SW480 (cell line): Measurements from ENCODE around the gene MOV10L1.
"Not testable (repeated sequence)": the region's sequence is repeated elsewhere in the genome, so short reads cannot be mapped to it uniquely, and the experiment has no call there.

Experiments used
- DNase-seq: peaks from one replicate; pipeline ENCODE4 v3.0.0-alpha.2; 2016; ENCODE audit warnings: low spot score

The MOV10L1 gene

DNA sequence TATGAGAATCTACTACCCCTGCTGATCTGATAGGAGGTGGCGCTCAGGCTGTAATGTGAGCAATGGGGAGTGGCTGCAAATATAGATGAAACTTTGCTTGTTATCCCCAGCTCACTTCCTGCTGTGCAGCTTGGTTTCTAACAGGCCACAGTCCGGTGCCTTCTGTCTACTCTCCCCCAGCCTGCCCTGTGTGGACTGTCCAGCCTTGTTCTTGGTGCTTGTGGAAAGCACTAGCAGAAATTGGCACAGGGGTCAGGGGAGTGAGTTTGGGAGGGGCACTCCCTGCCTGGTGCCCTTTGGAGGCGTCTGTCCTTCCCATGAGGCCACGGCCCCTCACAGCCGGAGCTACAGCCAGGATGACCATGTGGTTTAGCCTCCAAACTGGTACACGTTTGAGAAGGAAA lies 14.3 kb downstream of the MOV10L1 start:
- DNase-seq, result no peak

DNA sequence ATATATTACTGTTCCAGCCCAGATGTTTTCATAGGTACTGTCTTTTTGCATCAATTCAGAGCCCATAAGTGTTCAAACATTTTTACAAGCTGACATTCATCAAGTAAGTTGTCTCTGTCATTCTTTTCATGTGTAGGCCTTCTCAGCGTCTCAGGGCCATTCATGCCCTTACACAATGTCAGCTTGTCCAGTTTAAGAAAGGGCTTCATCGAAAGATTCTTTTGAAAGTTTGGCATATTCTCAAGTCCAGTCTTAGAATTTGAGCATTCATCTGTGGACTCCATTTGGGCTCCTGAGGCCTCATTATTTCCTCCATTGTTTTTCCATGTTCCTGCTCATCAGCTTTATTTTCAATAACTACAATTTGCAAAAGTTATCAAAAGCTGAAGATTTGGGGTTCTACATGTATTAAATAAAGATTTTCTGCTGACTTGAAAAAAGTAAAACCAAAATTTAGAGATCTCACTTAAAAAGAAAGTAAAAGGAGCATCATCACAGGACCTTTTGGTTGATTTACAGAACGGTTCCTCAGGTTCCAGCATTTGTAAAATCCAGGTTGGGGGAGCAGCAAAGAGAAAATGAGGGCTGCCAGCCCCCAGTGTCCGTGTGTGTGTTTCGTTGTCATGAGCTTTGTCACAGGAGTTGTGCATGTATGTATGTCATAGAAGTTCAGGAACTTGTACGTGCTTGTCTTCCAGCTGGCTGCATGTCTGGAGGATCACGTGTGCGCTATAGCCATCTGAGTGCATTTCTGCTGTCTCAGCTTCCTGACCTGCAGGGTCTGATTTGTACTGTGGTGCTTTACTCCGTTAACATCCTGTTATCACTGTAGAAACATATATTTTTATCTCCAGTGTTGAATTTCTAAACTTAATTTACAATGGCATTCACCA lies 15.6 kb downstream of the MOV10L1 start:
- DNase-seq, result no peak

DNA sequence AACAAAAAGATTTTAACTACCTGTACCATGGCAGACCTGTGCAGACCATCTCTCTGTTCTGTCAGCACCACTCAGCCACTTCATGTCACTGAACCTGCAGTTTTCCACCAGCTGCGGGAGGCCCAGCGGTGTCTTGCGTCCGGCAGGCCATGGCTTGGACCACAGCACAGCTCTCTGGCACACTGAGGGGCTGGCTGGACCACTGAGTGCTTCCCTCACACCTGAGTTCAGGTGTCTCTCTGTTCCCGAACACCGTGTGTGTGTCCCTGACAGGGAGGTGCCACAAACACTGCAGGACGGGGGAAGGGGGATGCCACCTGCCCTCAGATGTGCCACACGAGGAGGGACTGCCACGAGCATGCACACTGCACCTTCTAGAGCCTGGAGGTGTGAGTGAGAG lies 17.7 kb downstream of the MOV10L1 start:
- no peak for DNase-seq

DNA sequence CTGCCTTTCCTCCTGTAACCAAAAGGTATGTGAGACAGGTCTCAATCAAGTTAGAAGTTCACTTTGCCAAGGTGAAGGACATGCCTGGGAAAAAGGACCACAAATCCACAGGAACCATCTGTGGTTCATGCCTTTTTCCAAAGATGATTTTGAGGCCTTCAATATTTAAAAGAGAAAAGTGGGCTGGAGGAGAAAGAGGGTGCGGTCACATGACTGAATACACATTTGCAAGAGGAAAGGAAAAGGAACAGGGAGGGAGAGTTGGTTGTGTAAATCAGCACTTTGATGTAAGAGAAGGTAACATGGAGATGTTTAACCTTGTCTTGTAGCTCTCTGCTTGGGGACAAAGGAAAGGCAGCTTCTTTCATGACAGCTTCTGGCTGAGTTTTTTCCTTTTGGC lies 21.2 kb downstream of the MOV10L1 start:
- no peak for DNase-seq

DNA sequence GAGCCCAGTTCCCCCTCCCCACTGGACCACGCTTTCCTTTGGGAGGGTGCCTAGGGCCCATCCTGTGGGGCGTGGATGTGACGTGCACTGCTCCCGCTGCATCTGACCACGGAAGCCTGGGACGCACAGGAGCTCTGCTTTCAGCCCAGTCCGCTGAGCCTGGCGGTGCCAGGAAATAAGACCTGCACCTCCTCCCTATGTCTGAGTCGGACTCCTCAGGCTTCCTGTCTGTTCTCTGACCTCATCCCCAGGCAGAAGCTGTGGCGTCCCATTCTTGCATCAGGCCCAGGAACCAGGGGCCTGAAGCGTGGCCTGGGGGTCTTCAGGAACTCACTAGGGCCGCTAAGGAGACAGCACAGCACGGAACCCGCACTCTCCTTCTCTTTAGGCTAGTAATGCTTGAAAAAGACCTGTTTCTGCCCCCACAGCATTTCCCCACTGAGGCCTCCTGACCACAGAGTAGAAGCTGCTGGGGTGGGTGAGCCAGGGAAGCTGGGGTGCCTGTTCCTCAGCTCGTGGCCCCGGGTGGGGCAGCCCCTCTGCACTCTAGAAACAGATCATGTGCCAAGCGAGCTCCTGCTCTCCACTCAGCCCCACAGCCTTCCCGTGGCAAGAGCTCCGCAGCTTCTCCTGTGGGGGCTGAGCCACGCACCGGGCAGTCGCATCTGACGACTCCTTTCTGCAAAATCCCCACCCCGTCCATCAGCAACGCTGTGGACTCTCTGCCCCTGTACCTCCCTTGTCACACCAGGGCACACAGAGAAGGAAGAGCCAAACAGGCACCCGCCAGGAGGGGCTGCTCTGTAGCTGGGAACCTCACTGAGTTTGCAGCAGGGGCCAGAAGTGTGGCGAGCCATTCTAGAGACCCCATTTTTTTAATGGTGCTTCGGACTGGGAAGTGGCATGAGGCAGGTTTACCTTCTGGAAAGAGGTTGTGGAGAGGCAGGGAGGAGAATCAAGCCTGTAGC lies 22.6 kb downstream of the MOV10L1 start:
- peak; percentile 13 for DNase-seq

DNA sequence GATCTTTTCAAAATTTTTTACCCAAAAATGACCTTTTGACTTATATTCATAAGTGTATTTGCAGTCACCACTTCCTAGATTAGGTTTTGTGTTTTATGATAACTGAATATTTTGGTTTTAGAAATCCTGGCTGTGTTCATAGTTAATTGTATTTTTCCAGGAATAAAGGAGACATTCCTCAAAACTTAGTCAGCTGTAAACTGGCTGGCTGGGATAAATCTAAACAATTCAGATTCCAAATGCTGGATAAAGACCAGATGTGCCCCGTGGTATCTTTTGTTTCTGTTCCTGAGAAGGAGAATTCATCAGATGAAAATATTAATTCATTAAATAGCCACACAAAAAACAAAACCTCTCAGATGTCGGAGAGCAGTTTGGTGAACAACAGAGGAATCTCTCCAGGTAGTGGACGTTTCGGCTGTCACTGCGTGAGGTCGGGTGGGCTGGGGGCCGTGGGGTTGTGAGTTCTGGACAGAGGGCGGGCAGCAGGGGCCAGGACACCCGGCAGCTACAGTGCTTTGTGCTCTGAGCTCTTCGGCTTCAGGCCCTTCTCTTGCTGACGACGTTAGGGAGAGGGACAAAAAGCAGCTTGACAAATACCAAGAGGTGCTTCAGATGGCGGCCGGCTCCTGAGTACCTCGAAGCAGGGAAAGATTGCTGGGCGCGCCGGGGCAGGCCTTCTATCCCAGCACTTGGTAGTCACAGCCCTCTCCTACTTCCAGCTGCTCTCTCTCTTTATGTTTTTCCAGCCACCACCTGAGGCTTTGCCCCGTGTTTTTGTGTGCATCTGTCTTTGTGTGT lies 24.6 kb downstream of the MOV10L1 start:
- DNase-seq, result no peak

DNA sequence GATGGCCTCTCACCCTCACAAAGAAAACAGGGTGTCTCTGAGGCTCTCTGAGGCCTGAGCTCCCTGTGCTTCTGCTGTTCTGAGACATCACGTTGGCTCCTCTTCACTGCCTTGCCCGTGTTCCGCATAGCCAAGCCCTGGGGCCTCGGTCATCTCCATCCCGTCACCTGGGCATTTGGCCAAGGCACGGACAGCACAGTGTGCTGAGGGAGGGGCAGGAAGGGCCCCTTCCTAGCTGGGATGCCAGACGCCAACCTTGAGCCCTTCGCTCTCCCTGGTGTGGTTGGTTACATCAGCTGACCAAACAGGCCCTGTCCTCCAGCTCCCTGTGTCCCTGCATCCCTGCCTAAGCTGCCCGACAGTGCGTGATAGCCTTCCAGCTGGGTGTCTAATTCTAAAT lies 25.9 kb downstream of the MOV10L1 start:
- no peak for DNase-seq

DNA sequence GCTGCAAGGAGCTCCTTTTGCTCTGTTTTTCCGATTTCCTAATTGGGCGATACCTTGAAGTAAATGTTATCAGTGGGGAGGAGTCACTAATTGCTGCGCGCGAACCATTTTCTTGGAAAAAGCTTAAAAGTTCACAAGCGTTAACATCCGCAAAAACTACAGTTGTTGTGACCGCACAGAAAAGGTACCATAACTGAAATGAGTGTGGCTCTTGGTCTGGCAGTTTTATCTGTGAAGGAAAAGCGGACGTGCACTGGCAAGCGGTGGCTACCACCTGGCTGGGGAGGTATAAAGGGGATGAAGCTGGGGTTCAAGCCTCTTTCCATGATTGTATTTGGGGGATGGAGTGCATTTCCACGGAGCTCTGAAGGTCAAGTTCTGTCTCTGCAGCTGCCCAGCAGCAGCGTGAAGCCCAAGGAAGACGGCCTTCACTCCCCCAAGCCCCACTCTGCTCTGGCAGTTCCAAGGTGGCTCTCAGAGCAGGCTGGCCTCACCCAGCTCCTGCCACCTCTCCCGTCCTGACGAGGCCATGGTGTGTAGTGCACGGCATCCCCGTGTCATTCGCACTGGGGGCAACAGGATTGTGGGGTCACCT lies 27.5 kb downstream of the MOV10L1 start:
- no peak for DNase-seq

DNA sequence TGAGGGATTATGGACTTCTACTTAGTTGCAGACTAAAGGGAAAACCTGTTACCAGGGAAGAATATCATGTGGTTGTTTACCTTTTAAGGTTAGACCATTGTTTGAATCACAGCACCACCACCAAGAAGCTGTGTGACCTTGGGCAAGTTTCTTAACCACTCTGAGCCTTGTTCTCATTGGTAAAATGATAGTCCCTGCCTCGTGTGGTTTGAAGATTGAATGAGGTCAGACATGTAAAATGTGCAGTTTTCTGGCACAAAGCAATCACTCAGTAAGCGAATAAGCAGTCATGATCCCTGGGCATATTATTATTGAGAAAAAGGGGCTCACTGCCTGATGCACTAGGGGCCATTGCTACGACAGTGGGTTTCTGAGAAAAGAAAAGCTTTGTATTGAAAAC lies 28.3 kb downstream of the MOV10L1 start:
- DNase-seq, result no peak

DNA sequence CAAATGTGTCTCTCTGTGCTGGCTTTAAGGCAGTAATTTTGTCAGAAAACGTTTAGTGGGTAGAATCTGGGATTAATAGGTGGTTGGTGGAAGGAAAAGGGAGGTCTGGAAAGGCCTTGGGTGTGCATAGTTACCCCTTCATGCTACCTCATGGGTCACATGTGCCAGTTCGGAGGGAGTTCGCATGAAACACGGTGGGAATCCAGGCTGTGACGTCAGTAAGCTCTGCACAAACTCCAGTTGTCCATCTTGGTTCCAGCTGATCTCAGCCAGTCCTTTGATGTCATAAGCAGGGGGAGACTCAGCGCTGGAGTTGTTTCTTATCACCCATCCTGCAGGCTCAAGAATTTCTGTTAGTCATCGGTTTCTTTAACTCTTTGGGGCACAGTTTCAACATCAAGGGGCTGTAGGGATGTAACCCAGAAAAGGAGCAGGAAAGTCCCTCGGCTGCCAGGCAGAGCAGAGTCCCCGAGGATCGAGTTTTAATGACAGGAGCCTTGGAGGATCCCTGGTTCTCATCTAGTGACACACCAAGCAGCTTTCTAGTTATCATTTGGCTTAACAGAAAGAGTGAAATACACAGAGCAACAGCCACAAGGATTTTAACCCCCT lies 28.9 kb downstream of the MOV10L1 start:
- DNase-seq, result peak; percentile 28

DNA sequence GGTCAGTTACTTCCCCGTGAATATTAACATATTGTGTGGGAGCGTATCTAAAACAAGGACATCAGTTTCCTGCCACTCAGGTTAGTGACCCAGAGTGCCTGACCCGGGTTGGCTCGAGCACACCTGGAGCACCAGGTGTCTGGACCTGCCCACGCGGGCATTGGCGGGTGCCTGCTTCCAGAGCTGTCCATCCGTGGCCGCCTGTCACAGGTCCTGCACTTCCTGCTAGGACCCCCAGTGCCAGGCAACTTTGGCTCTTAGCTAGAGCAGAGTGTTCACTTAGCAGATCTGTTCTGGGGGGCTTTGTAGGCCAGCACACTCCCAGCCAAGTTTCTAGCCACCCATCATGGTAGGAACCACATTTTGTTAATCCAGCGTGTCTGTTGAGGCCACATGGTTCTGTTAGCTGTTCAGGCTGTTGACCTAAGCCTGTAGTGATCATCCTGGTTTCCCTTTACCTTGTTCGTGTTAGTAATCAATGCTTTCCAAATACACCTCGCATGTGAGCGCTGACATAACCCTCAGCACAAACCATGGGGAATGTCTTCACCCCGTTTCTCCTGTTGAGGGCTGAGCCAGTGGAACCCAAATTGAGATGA lies 29.5 kb downstream of the MOV10L1 start:
- no peak for DNase-seq

DNA sequence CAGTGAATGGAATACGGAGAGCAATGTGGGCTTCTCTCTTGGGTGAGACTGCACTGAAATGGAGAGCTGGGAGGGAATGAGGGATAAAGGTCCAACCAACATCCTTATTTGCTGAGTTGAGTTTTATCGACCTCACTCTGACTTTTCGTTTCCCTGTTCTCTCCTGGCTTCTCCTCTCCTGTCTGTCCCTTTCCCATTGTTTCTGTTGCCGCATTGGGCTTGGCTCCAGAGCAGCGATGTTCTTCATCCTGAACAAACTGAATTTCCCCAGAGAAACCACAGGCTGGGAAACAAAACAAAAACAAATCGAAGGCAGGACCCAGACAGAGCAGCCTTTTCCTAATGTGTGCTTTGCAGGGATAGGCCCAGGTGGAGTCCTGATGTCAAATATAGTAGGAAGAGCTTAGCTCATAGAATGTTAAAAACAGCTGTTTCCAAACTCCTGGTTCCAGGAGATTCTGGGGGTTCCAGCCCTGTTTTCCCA lies 30.0 kb downstream of the MOV10L1 start:
- no peak for DNase-seq

DNA sequence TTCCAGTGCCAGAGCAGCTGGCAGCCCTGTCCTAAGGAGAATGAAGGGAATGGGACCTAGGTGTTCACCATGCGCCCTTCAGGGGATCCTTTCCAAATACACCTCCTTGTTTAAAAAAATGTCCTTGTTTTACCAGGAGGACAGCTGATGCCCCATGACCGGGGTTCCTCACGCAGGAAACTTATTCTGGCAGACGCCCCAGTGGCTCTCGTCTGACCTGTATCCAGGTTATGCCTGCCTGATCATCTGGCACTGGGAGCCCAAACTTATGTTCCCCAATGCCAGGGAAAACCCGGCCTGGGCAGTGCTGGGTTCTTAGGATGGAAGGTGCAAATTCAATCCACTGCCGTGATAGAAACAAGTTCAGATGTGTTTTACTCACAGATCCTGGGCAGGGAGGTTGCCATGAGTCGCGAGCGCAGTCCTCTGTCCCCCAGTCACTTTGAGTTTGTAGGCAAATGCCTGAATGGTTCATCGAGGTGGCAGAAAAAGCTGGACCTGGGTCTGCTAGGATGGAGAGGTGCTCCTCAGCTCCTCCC lies 31.5 kb downstream of the MOV10L1 start:
- no peak for DNase-seq

DNA sequence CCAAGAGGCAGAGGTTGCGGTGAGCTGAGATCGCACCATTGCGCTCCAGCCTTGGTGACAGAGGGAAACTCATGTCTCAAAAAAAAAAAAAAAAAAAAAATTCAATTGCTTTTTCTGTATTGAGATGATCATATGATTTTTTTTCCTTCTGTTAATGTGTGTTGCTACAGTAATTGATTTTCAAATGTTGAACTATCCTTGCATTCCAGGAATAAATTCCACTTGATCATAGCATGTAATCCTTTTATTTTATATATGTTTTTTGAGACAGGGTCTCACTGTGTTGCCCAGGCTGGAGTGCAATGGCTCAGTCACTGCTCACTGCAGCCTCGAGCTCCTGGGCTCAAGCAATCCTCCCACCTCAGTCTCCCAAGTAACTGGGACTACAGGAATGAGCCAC lies 33.3 kb downstream of the MOV10L1 start:
- no peak for DNase-seq

DNA sequence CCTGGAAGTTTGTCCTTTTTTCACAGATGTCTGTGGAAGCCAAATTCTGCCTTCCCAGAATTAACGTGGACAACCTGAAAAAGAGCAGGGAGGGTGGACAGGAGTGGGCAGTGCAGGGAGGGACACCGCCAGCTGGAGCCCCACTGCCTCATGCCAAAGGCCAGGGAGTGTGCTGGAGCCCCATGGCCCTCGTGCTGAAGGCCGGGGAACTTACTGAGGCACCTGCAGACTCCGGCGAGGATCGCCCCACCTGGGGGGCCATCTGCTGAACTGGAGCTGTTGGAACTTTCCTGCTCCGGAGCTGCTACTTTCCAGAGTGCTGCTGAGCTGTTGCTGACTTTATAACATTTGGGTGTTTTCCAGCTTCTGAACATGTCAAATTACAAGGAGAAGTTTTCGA lies 35.2 kb downstream of the MOV10L1 start:
- no peak for DNase-seq

DNA sequence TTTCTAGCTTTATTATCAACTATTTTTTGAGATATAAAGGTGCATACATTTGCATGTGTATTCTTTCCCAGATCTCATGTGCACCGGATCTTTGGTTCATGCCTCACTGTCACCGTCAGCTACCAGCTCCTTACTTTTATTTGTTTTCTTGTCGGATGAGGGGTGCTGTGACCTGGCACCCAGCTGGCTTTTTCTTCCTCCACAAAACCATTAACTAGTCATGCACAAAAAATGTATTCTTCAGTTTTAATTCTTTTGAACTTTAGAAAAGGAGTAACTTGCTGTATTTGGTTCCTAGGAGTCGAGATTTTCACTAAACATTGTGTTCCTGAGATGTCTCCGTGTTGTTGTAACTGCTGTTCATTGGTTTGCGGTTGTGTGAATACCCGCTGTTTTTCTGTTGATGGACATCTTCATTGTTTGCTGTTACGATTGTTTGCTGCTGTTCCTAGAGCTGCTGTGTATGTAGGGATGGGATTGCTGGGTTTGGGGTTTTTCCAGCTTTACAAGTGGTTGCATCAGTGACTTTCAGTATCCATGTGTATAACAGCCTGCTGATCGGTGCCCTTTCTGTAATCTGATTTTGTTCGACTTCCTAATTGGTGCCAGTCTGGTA lies 39.4 kb downstream of the MOV10L1 start:
- DNase-seq, result peak; percentile 31

DNA sequence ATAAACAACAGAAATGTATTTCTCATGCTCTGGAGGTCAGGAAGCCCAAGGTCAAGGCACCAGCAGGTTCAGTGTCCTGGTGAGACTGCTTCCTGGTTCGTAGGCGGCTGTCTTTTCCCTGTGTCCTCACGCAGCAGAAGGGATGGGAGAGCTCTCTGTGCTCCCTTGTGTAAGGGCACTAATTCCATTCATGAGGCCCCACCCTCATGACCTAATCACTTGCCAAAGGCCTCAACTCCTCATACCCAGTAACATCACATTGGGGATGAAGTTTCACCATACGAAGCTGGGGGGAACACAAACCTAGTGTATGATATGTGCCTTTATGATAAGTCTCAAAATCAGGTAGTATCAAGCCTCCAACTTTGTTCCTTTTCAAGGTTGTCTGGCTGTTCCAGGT lies 42.1 kb downstream of the MOV10L1 start:
- peak; percentile 17 for DNase-seq

DNA sequence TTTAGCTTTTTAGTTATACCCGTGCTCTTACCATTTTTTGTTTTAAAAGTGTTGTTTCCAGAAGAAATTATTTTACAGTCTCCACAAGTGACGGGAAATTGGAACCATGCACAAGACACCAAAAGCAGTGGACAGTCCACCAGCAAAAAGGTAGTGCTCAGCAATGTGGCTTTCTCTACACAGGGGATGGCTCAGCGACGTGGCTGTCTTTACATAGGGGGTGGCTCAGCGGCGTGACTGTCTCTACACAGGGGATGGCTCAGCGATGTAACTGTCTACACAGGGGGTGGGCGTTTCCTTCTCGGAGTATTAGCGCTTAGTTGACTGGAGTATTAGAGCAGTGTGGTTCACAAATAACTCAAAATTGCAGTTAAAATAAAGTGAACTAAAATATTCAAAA lies 44.7 kb downstream of the MOV10L1 start:
- no peak for DNase-seq

DNA sequence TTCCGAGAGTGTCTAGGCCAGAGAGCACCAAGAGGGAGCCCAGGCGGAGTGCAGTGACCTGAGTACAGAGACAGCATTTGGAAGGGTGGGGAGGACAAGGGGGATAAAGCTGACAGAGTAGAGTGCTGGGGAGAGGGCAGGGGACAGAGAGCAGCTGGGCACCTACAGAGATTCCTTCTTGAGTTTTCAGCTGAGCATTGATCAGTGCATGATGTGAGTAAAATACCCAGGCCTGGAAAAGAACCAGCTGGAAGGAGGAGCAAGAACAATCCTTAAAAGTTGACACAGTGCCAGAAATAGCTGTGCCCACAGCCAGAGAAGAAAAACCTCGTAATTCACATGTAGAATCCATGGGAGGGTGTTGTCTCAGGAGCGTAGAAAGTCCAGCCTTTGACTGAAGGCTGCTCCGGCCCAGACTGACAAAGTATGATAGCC lies 46.8 kb downstream of the MOV10L1 start:
- DNase-seq, result no peak

DNA sequence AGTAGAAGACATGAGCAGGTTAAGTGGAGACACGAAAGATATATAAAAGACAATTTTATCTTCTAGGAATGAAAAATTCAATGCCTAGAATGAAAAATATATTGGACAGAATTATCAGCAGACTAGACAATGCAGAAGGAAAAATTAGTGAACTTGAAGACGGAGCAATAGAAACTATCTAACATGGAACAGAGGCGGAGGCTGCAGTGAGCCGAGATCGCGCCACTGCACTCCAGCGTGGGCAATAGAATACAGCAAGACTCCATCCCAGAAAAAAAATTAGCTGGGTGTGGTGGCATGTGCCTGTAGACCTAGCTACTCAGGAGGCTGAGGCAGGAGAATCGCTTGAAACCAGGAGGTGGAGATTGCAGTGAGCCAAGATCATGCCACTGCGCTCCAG lies 47.5 kb downstream of the MOV10L1 start:
- DNase-seq, result not testable (repeated sequence)
